HG03064 (cell line): ENCODE results near the gene PCDHGB1.
A peak's percentile ranks its signal among the peaks of the same experiment; 100 is the strongest.
"Not testable (repeated sequence)": the region's sequence is repeated elsewhere in the genome, so short reads cannot be mapped to it uniquely, and the experiment has no call there.

ENCODE experiments used
- ATAC-seq: cut with Tn5 transposase; IDR thresholded peaks from one replicate; pipeline ENCODE4 v1.9.1; 2021; ENCODE audit warnings: low read depth; ENCODE audit not compliant: unreplicated experiment

Gene PCDHGB1

GRCh38 chr5:141349917-141350619, at the start of gene PCDHGB1:
TSS of gene PCDHGB1 (plus strand) at chr5:141350099. CDS start at chr5:141350261, 162 bp downstream.
- no peak for ATAC-seq

- ATAC-seq, result no peak
These were observed 46.1 kb upstream of the PCDHGB1 start, which contains the start of gene SLC25A2 for GRCh38 chr5:141303756-141304155. TSS of gene SLC25A2 (minus strand) at chr5:141304049. CDS start at chr5:141303865, 184 bp downstream.

GRCh38 chr5:141306630-141307029, 43.3 kb upstream of the PCDHGB1 start:
- ATAC-seq, result no peak

GRCh38 chr5:141313711-141314110, 36.2 kb upstream of the PCDHGB1 start:
- ATAC-seq, result no peak

DNA sequence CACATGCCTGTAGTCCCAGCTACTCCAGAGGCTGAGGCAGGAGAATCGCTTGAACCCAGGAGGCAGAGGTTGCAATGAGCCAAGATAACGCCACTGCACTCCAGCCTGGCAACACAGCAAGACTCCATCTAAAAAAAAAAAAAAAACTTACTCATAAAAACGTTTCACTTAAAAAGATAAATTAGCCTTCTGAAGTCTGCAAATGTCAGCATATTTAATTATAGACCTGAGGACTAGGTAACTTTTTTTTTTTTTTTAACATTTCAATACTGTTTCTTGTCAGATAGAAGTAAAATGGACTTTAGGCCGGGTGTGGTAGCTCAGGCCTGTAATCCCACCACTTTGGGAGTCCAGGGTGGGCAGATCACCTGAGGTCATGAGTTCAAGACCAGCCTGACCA, 32.9 kb upstream of the PCDHGB1 start:
- ATAC-seq, result not testable (repeated sequence)

DNA sequence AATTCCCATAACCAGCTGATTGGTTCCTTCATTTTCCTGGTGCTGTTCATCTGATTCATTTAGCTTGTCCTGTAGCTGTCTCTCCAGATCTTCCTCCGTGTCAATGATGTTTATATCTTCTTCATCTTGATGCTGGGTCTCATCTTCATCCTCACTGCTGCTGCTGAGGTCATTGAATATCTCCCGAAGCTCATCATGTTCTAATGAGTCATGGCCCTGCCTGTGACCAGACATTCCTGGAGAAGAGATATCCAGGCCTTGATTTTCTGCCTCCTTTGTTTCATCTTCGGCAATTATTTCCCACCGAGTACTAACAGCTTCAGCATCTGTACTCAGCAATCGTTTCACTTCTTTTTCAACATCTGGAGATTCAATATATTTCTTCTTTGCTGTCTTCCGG, 30.7 kb upstream of the PCDHGB1 start:
- no peak for ATAC-seq

GRCh38 chr5:141319699-141320098, 30.2 kb upstream of the PCDHGB1 start:
- no peak for ATAC-seq

GRCh38 chr5:141320225-141321169, 29.4 kb upstream of the PCDHGB1 start, which contains the start of gene TAF7:
TSS of gene TAF7 (minus strand) at chr5:141320784. CDS start at chr5:141320044, 740 bp downstream.
- peak; percentile 97 for ATAC-seq

GRCh38 chr5:141322261-141322660, 27.6 kb upstream of the PCDHGB1 start:
- no peak for ATAC-seq

GRCh38 chr5:141326088-141326854, 23.6 kb upstream of the PCDHGB1 start:
- ATAC-seq, result no peak

DNA sequence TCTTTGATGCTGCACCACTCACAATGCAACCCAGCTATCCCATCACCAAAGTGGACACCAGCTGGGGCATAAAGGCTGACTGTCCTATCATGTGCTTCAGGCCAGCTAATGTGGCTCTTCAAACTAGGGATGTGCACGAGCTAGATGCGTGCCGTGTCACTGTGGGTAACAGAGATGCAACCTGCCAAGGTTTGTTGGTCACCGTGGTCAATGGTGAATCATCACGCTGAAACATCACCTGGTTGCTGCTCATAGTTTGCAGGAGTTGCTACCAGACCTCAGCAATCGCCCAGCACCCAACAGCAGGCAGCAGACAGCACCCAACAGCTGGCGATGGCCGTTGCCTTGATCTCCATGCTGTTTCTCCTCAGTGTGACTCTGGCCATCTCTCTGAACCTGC, 21.7 kb upstream of the PCDHGB1 start:
- ATAC-seq, result no peak

- no peak for ATAC-seq
These were observed 19.4 kb upstream of the PCDHGB1 start, which contains the start of gene PCDHGA1 for GRCh38 chr5:141330299-141331080. TSS of gene PCDHGA1 (plus strand) at chr5:141330514.

- not testable (repeated sequence) for ATAC-seq
These were observed 17.3 kb upstream of the PCDHGB1 start for GRCh38 chr5:141332571-141332970.

- no peak for ATAC-seq
These were observed 11.2 kb upstream of the PCDHGB1 start, which contains the start of gene PCDHGA2 for GRCh38 chr5:141338538-141339306. TSS of gene PCDHGA2 (plus strand) at chr5:141338760.

DNA sequence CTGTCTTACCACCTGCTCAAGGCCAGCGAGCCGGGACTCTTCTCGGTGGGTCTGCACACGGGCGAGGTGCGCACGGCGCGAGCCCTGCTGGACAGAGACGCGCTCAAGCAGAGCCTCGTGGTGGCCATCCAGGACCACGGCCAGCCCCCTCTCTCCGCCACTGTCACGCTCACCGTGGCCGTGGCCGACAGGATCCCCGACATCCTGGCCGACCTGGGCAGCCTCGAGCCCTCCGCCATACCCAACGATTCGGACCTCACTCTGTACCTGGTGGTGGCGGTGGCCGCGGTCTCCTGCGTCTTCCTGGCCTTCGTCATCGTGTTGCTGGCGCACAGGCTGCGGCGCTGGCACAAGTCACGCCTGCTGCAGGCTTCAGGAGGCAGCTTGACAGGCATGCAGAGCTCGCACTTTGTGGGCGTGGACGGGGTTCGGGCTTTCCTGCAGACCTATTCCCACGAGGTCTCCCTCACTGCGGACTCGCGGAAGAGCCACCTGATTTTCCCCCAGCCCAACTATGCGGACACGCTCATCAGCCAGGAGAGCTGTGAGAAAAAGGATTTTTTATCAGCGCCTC, 9.0 kb upstream of the PCDHGB1 start:
- ATAC-seq, result not testable (repeated sequence)

DNA sequence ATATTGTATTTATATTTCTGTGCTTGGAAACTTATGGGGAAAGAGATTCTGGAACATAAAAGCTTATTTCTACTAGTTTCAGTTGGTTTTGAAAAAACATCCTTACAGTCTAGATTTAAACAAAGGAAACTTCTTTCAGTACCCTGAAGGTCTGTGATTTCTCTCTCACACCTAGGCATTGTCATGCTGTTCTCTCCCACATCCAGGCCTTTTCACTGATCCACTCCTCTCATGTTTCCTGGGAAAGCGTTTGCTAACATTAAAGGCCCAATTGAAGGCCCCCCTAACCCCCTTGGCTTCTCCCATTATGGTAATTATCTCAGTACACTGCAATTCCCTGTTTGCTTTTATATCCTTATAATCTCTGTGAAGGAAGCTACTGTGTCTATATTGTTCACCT, 7.1 kb upstream of the PCDHGB1 start:
- ATAC-seq, result no peak

DNA sequence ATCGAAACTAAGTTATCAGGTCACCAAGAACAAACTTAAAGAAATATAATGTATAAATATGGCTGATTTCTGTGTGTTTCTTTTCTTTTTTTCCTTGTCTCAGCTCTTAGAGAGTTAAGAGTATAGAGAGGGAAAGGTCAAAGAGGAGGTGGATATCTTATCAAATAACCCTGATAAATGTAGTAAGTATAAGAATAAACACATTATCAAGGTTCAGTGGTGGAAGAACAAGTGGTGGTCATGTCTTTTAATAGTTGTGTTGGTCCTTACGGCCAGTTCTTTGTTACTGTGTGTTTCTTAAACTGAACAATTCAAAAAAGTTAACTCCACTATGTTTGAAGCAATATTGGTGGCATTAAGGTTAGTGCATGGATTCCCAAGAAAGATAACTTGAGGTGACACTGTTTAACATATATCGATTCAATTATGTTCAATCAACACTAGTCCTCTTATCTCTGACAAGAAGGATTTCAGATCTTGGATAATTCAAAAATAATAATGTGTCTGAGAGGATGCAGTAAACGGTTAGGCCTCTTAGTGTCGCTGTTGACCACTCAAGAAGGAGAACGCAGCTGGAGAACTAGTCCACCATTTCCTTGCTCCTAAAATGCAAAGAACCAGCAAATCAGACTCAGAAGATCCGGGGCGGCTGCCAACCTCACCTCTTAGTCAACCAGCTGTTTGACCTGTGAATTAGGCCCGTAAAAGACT, 6.5 kb upstream of the PCDHGB1 start, which contains the start of gene PCDHGA3:
TSS of gene PCDHGA3 (plus strand) at position 588 of the 711 bp plus-strand sequence. CDS start 205 bp downstream, outside the sequence.
- no peak for ATAC-seq

GRCh38 chr5:141343953-141344463, 5.9 kb upstream of the PCDHGB1 start:
- ATAC-seq, result no peak
